Muscle of arm (tissue), 12 donors: ENCODE results near the gene ZFP36L1. TPM values are rescaled to one million over a fixed set of nuclear protein-coding genes. Genes with fewer than 3 reads are reported as not detected.

Experiments used
- DNase-seq: peaks from one replicate; pipeline ENCODE4 v3.0.0-alpha.2; 2013
- polyA plus RNA-seq, 12 donors: library from polyadenylated mRNA; unstranded; fragments of 120-200 nt; gene quantifications; one replicate each; pipeline ENCODE4 v1.2.1, GENCODE V29; 2013; ENCODE audit not compliant: insufficient read length in 12 of 12

ZFP36L1 gene
- polyA plus RNA-seq, 12 donors: 156 to 487 (median 192) TPM

GRCh38 chr14:68798621-68799020 is 5.8 kb upstream of the ZFP36L1 start:
- DNase-seq: no peak

- no peak for DNase-seq
Measured at GRCh38 chr14:68797121-68797670, 4.3 kb upstream of the ZFP36L1 start.

GRCh38 chr14:68796418-68797101 is 3.7 kb upstream of the ZFP36L1 start:
- no peak for DNase-seq

GRCh38 chr14:68795597-68796417 is 2.9 kb upstream of the ZFP36L1 start:
- peak; percentile 90 for DNase-seq

GRCh38 chr14:68794851-68795596 is 2.2 kb upstream of the ZFP36L1 start:
- DNase-seq: peak; percentile 85

GRCh38 chr14:68794130-68794850 is 1.4 kb upstream of the ZFP36L1 start:
- peak; percentile 89 for DNase-seq

- DNase-seq: peak; percentile 65
Measured at GRCh38 chr14:68793734-68794129, 865 bp upstream of the ZFP36L1 start.

GRCh38 chr14:68792678-68792978 is 239 bp downstream of the ZFP36L1 start:
- DNase-seq: no peak

GRCh38 chr14:68791902-68792677 is 777 bp downstream of the ZFP36L1 start:
- no peak for DNase-seq

GRCh38 chr14:68791078-68791901 is 1.6 kb downstream of the ZFP36L1 start:
- DNase-seq: no peak

- DNase-seq: no peak
Measured at GRCh38 chr14:68790644-68791077, 2.2 kb downstream of the ZFP36L1 start.

GRCh38 chr14:68789821-68790643 is 2.8 kb downstream of the ZFP36L1 start:
- no peak for DNase-seq

GRCh38 chr14:68788996-68789820 is 3.7 kb downstream of the ZFP36L1 start:
- DNase-seq: peak; percentile 80

GRCh38 chr14:68788275-68788995 is 4.4 kb downstream of the ZFP36L1 start:
- no peak for DNase-seq

GRCh38 chr14:68787092-68787992 is 5.5 kb downstream of the ZFP36L1 start:
- DNase-seq: no peak

- DNase-seq: no peak
Measured at GRCh38 chr14:68786491-68787091, 6.3 kb downstream of the ZFP36L1 start.
